Heart right ventricle (tissue), 16 donors: ENCODE data around the gene TKT. TPM values are rescaled to one million over a fixed set of nuclear protein-coding genes. Genes with fewer than 3 reads are reported as not detected.

Experiments used
- ATAC-seq, 8 donors: fragments of 200-7000 bp; cut with Tn5 transposase; one replicate each; pipeline ENCODE4 v1.9.1; 2020; ENCODE audit warnings: mild to moderate bottlenecking in 8 of 8, moderate library complexity in 8 of 8, moderate number of reproducible peaks in 1 of 8
- DNase-seq, 2 donors: peaks; one replicate each; pipeline ENCODE4 v3.0.0-alpha.2; 2020
- H3K27ac ChIP-seq, 10 donors: fragments of 200-600 bp; sonication (generic) in 2 of 10; one replicate each; pipeline versions ENCODE4 v1.5.0 to v1.8.0; 2020 to 2022; ENCODE audit warnings: mild to moderate bottlenecking in 3 of 10
- H3K27me3 ChIP-seq, 7 donors: fragments of 200-600 bp; one replicate each; pipeline ENCODE4 v1.8.0; 2021 to 2022; ENCODE audit warnings: mild to moderate bottlenecking in 2 of 7
- H3K36me3 ChIP-seq, 9 donors: fragments of 200-600 bp; sonication (generic) in 1 of 9; one replicate each; pipeline versions ENCODE4 v1.5.0 to v1.8.0; 2020 to 2022; ENCODE audit warnings: mild to moderate bottlenecking in 2 of 9
- H3K4me1 ChIP-seq, 9 donors: fragments of 200-600 bp; sonication (generic) in 1 of 9; one replicate each; pipeline versions ENCODE4 v1.5.0 to v1.8.0; 2020 to 2022; ENCODE audit warnings: mild to moderate bottlenecking in 4 of 9
- H3K4me3 ChIP-seq, 10 donors: fragments of 200-600 bp; sonication (generic) in 2 of 10; one replicate each; pipeline versions ENCODE4 v1.5.0 to v1.8.0; 2020 to 2022; ENCODE audit warnings: mild to moderate bottlenecking in 7 of 10, moderate library complexity in 2 of 10
- H3K9me3 ChIP-seq, 11 donors: fragments of 200-600 bp in 10 of 11; sonication (generic) in 2 of 11; one replicate each; pipeline versions ENCODE4 v1.5.0 to v1.8.0; 2013 to 2022; ENCODE audit warnings: mild to moderate bottlenecking in 2 of 11, control low read depth in 1 of 11, moderate library complexity in 1 of 11
- WGBS, 2 donors: extraction: QIAGEN DNeasy Blood & Tissue Kit; methylation state at CpG; one replicate each; pipeline ENCODE4 v1.1.7; 2013; ENCODE audit warnings: inconsistent platforms in 1 of 2; 5-methylcytosine and 5-hydroxymethylcytosine counted together
- intact Hi-C, 10 donors: fragments of 100-400 bp; cut with DNase I; formaldehyde crosslinking; loops; one replicate each; pipeline versions ENCODE4 v1.11.1 to v1.14.2; 2022
- polyA plus RNA-seq, 2 donors: library from polyadenylated mRNA; stranded (reverse); fragments of 200-250 nt; gene quantifications; one replicate each; pipeline ENCODE4 v1.2.3, GENCODE V29; 2013
- total RNA-seq, 10 donors: library from RNA; stranded (reverse); fragmentation: NEBNext Ultra II Directional in 3 of 10; extraction: Animal tissue kit (Norgen Biotek cat#: 25700) in 3 of 10; gene quantifications; one replicate each; pipeline versions ENCODE4 v1.2.1 to v1.2.4, GENCODE V29; 2021 to 2023
- TF ChIP-seq, protein P1 (sequence below), 9 donors: fragments of 200-600 bp; sonication (generic) in 2 of 9; IDR thresholded peaks; one replicate each; pipeline versions ENCODE4 v1.5.0 to v1.8.0; 2021 to 2022; ENCODE audit warnings: antibody characterized with exemption in 9 of 9, mild to moderate bottlenecking in 5 of 9, moderate library complexity in 1 of 9
- donor health status: Arrhythmogenic right ventricular cardiomyopathy.
- donor health status: ischemic (EF 13 %, LVEDD 7.1; RV severe dilation, severe dysfunction).
- donor health status: healthy with polysubstance abuse.
- donor health status: DM: no; HTN: yes; CAD: no.
- donor health status: DM: no; HTN: no; CAD: no.
- donor health status: ischemic (EF 25% LVEDD 6.9; RV normal size, moderate dysfunction).
- donor health status: ischemic (EF 25% LVEDD 5.7; RV mildly dilated, moderate dysfunction).
- donor health status: healthy.
- donor health status: DM: yes; HTN: yes; CAD: no.
- donor health status: Ischemic cardiomyopathy.
- donor health status: ischemic (EF 35%, LVEDD 5.7; RV mildly dilated, moderate dysfunction).
- donor health status: nonischemic (EF 11% LVEDD 7.7; RV severe dilation, severe dysfunction).
- donor health status: DM: yes; HTN: yes; CAD: no.
- donor health status: PGD.
- donor health status: ischemic (EF 29% LVEDD 5.4; RV normal size, mild dysfunction).
- donor health status: nonischemic (EF 23%, LVEDD 6.1; RV moderate dilation, normal function).

The TKT gene
- total and polyA plus RNA-seq, 12 donors, result 16.5 to 91.4 (median 31.2) TPM

DNA sequence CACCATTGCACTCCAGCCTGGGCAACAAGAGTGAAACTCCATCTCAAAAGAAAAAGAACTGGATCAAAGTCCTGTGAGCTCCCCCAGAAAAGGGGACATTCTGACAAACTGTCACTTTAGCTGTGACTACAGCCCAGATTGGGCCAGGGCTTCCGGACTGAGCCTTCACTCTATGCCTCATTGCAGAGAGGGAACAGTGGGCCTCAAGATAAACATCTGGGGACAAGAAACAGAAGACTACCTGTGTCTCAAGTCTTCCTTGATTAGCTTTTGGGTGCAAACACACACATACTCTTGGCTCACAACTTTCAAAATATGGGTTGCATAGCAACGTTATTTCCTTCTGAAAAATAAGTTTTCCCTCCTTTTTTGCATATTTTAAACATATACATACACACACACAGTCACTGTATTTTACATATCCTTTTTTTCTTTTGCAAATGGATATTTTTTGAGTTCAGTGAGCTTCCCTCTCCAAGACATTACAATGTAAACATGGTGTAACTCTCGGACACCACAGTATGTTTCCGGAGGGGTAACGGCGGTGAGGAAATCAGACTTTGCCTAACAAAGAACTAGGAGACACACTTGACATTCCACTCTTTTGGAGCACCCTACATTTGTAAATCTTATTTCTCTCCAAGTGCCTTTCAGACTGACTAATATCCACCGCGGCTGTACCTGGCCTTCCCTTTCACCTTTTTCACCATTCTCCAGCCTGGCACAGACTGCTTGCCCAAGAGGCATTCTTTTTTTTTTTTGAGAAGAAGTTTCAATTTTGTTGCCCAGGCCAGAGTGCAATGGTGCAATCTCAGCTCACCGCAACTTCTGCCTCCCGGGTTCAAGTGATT, 3.5 kb downstream of the TKT start:
- TF ChIP-seq, protein P1, sequence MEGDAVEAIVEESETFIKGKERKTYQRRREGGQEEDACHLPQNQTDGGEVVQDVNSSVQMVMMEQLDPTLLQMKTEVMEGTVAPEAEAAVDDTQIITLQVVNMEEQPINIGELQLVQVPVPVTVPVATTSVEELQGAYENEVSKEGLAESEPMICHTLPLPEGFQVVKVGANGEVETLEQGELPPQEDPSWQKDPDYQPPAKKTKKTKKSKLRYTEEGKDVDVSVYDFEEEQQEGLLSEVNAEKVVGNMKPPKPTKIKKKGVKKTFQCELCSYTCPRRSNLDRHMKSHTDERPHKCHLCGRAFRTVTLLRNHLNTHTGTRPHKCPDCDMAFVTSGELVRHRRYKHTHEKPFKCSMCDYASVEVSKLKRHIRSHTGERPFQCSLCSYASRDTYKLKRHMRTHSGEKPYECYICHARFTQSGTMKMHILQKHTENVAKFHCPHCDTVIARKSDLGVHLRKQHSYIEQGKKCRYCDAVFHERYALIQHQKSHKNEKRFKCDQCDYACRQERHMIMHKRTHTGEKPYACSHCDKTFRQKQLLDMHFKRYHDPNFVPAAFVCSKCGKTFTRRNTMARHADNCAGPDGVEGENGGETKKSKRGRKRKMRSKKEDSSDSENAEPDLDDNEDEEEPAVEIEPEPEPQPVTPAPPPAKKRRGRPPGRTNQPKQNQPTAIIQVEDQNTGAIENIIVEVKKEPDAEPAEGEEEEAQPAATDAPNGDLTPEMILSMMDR (IDR thresholded peaks at IDR 0.05), result no peak
- H3K4me3 ChIP-seq, result peak overlapping the region in 2 of 10 donors; percentile 92 to 95
- no peaks in the 10 kb centered on the region for H3K36me3 ChIP-seq
- H3K27ac ChIP-seq, result peak overlapping the region in 5 of 10 donors; percentile 34 to 92 (median 65)
- H3K27me3 ChIP-seq, result no peaks in the 10 kb centered on the region
- H3K9me3 ChIP-seq, result no peaks in the 10 kb centered on the region
- intact Hi-C loops, result loop anchor here in 1 of 10 donors (10.0 kb wide), 1 partner anchor 92 kb away; the partner anchor contains the start of gene DCP1A
- 53 to 64% methylated on average over 9 to 10 of the region's 10 CpGs for WGBS, 2 donors
- ATAC-seq, result no peak
- H3K4me1 ChIP-seq, result peaks cover 15 to 80% (median 60%) of the 10 kb centered on the region in 9 donors
- no peak for DNase-seq

DNA sequence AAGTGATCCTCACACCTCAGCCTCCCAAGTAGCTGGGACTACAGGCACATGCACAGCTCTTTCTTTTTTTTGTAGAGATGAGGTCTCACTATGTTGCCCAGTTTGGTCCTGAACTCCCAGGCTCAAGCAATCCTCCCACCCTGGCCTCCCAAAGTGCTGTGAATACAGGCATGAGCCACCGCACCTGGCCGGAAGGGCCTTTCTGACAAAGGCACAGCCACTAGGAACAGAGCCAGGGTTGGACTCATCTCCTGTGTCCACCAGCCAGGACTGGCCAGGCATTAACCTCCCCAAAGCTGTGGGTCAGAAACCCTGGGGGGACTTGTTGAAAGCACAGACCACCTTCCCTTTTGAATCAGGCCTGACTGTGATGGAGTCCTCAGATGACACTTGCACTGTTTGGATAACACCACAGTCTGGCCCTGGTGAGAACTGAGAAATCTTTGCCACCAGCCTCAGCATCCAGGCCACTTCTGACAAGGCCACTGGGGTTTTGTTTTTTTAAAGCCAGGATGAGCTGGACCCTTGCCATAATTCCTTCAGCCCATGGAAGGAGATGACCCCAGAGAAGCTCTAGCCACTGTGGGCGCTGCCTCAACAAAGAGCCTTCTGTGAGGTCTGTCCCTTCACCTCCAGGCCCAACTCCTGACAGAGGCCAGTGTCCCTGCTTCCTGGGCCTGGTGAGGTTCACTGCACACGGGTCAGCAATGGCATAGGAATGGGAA, 4.8 kb downstream of the TKT start:
- peaks cover 0 to 2% (median 0%) of the 10 kb centered on the region in 11 donors for H3K9me3 ChIP-seq
- TF ChIP-seq, protein P1 (IDR thresholded peaks at IDR 0.05), result no peak
- H3K36me3 ChIP-seq, result peaks cover 0 to 5% (median 0%) of the 10 kb centered on the region in 9 donors
- ATAC-seq, result no peak
- peaks cover 15 to 86% (median 60%) of the 10 kb centered on the region in 9 donors for H3K4me1 ChIP-seq
- peak overlapping the region in 6 of 10 donors; percentile 19 to 92 (median 58) for H3K27ac ChIP-seq
- no peaks in the 10 kb centered on the region for H3K27me3 ChIP-seq
- DNase-seq, result no peak
- intact Hi-C loops, result loop anchor here in 1 of 10 donors (10.0 kb wide), 1 partner anchor 94 kb away; the partner anchor contains the start of gene DCP1A
- peak overlapping the region in 1 of 10 donors; percentile 28 for H3K4me3 ChIP-seq
- 75 to 81% methylated on average over 4 of the region's 4 CpGs for WGBS, 2 donors

DNA sequence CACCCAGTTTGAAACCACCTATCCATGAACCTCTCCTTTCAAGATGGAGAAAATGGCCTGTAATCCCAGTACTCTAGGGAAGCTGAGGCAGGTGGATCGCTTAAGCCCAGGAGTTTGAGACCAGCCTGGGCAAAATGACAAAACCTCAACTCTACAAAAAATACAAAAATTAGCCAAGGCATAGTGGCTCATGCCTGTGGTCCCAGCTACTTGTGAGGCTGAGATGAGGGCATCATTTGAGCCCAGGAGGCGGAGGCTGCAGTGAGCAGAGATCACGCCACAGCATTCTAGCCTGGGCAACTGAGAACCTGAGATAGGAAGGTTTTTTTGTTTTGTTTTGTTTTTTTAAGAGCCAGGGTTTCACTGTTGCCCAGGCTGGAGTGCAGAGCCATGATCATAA, 5.4 kb downstream of the TKT start:
- peaks cover 15 to 87% (median 60%) of the 10 kb centered on the region in 9 donors for H3K4me1 ChIP-seq
- peak overlapping the region in 1 of 10 donors; percentile 28 for H3K4me3 ChIP-seq
- H3K36me3 ChIP-seq, result peaks cover 0 to 7% (median 0%) of the 10 kb centered on the region in 9 donors
- intact Hi-C loops, result loop anchor here in 1 of 10 donors (10.0 kb wide), 1 partner anchor 94 kb away; the partner anchor contains the start of gene DCP1A
- peak overlapping the region in 6 of 10 donors; percentile 19 to 92 (median 60) for H3K27ac ChIP-seq
- no peaks in the 10 kb centered on the region for H3K27me3 ChIP-seq
- ATAC-seq (no peak), DNase-seq (no peak)
- TF ChIP-seq, protein P1 (IDR thresholded peaks at IDR 0.05), result no peak
- H3K9me3 ChIP-seq, result peaks cover 0 to 8% (median 0%) of the 10 kb centered on the region in 11 donors
- 96% methylated on average over 3 of the region's 3 CpGs for WGBS, 2 donors

DNA sequence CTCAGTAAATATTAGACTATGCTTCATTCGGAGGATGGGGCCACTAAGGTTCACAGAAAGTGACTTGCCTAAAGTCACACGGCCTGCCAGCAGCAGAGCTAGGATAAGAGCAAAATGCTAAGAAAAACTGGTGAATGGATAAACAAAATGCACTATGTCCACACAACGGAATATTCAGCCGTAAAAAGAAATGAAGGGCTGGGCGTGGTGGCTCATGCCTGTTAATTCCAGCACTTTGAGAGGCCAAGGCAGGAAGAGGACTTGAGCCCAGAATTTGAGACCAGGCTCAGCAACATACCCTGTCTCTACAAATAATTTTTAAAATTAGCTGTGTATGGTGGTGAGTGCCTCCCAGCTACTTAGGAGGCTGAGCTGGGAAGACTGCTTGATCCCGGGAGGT, 7.7 kb downstream of the TKT start:
- peak overlapping the region in 2 of 10 donors; percentile 30 to 92 for H3K27ac ChIP-seq
- ATAC-seq (no peak), DNase-seq (no peak)
- peaks cover 11 to 94% (median 59%) of the 10 kb centered on the region in 9 donors for H3K4me1 ChIP-seq
- H3K9me3 ChIP-seq, result peaks cover 0 to 10% (median 0%) of the 10 kb centered on the region in 11 donors
- H3K36me3 ChIP-seq, result peaks cover 0 to 7% (median 0%) of the 10 kb centered on the region in 9 donors
- WGBS, 2 donors, result 89 to 92% methylated on average over 6 of the region's 6 CpGs
- no peak overlapping the region for H3K4me3 ChIP-seq
- TF ChIP-seq, protein P1 (IDR thresholded peaks at IDR 0.05), result no peak
- intact Hi-C loops, result no loop called here
- H3K27me3 ChIP-seq, result no peaks in the 10 kb centered on the region
